OCI-LY1 (cell line): ENCODE results near the gene PTCD3.

ENCODE experiments used
- CTCF ChIP-seq: fragments of 200-600 bp; sonication (generic), shearing (Covaris generic); IDR thresholded peaks from 2 replicates; pipeline ENCODE4 v1.5.1; 2017; ENCODE audit warnings: mild to moderate bottlenecking, antibody characterized with exemption, low read length, moderate library complexity, mixed read lengths
- EZH2 ChIP-seq: fragments of 200-600 bp; sonication (generic), shearing (Covaris generic); IDR thresholded peaks from 2 replicates; pipeline ENCODE4 v1.8.0; 2017; ENCODE audit warnings: borderline replicate concordance, mixed run types, mild to moderate bottlenecking, antibody characterized with exemption, low read length, moderate library complexity, mixed read lengths

GRCh38 chr2:86105969-86106945 lies at the start of gene PTCD3:
- TF ChIP-seq CTCF (no peak), EZH2 (no peak)
